IMR-90 (cell line): ENCODE results near the gene SMIM10L1. TPM values are rescaled to one million over a fixed set of nuclear protein-coding genes. Genes with fewer than 3 reads are reported as not detected.

Experiments used
- ATAC-seq: fragments of 200-7000 bp; cut with Tn5 transposase; 2 replicates; pipeline ENCODE4 v1.9.1; 2020; ENCODE audit warnings: low read depth, mild to moderate bottlenecking, moderate library complexity
- BruUV-seq: library from RNA; stranded (reverse); fragments of 400-500 nt; replicated peaks from 2 replicates; lab custom pipeline; 2021; lab: Mats Ljungman, UMichigan
- CTCF ChIA-PET: fragments of 300-600 bp; formaldehyde crosslinking; extraction: SDS; loops from one replicate; lab custom pipeline; 2021; ENCODE audit warnings: antibody characterized with exemption; lab: Yijun Ruan, JAX
- POLR2A ChIA-PET: fragments of 300-600 bp; sonication (Branson Sonifier 250); formaldehyde crosslinking; loops from one replicate; lab custom pipeline; 2022; ENCODE audit warnings: antibody characterized with exemption; ENCODE audit not compliant: unreplicated experiment; lab: Charles Lee
- DNase-seq: peaks from one replicate; pipeline ENCODE4 v3.0.0; 2013
- H2AFZ ChIP-seq: replicated peaks from 2 replicates; pipeline ENCODE3; 2013; ENCODE audit warnings: low read length, mild to moderate bottlenecking; ENCODE audit not compliant: poor library complexity
- H2AK5ac ChIP-seq: 2 replicates; pipeline ENCODE4 v1.6.1; 2013; ENCODE audit warnings: low read depth, low read length, inconsistent platforms
- H2AK9ac ChIP-seq: replicated peaks from 2 replicates; pipeline ENCODE3; 2013; ENCODE audit warnings: mild to moderate bottlenecking, low read depth, low read length, moderate library complexity; ENCODE audit not compliant: poor library complexity
- H2BK120ac ChIP-seq: 2 replicates; pipeline ENCODE4 v1.6.1; 2013; ENCODE audit warnings: low read depth, low read length, inconsistent platforms
- H2BK15ac ChIP-seq: 3 replicates; pipeline ENCODE4 v1.6.1; 2013; ENCODE audit warnings: low read depth, low read length, inconsistent platforms
- H2BK20ac ChIP-seq: 2 replicates; pipeline ENCODE4 v1.6.1; 2013; ENCODE audit warnings: low read depth, mild to moderate bottlenecking, inconsistent platforms, low read length, moderate library complexity
- H2BK5ac ChIP-seq: 2 replicates; pipeline ENCODE4 v1.6.1; 2013; ENCODE audit warnings: mild to moderate bottlenecking, low read depth, low read length, inconsistent platforms; ENCODE audit not compliant: poor library complexity, severe bottlenecking
- H3K14ac ChIP-seq: replicated peaks from 2 replicates; pipeline ENCODE4 v1.6.1; 2013; ENCODE audit warnings: low read depth, low read length, inconsistent platforms
- H3K18ac ChIP-seq: 2 replicates; pipeline ENCODE4 v1.6.1; 2013; ENCODE audit warnings: low read depth, low read length, control low read depth
- H3K23ac ChIP-seq: 2 replicates; pipeline ENCODE4 v1.6.1; 2013; ENCODE audit warnings: low read depth, low read length, inconsistent platforms
- H3K27ac ChIP-seq: 2 replicates; pipeline ENCODE4 v1.5.1; 2013; ENCODE audit warnings: mild to moderate bottlenecking, control low read depth, low read length; ENCODE audit not compliant: insufficient read depth
- H3K27me3 ChIP-seq: 2 replicates; pipeline ENCODE4 v1.6.1; 2013; ENCODE audit warnings: low read length; ENCODE audit not compliant: control insufficient read depth, insufficient read depth
- H3K36me3 ChIP-seq: 2 replicates; pipeline ENCODE4 v1.6.1; 2013; ENCODE audit warnings: low read length, mixed read lengths; ENCODE audit not compliant: control insufficient read depth, insufficient read depth
- H3K4ac ChIP-seq: 2 replicates; pipeline ENCODE4 v1.6.1; 2013; ENCODE audit warnings: low read depth, low read length, inconsistent platforms
- H3K4me1 ChIP-seq: 2 replicates; pipeline ENCODE4 v1.6.1; 2013; ENCODE audit warnings: low read length, mixed read lengths; ENCODE audit not compliant: control insufficient read depth, insufficient read depth
- H3K4me2 ChIP-seq: 2 replicates; pipeline ENCODE4 v1.6.1; 2013; ENCODE audit warnings: low read depth, mild to moderate bottlenecking, control low read depth, low read length, moderate library complexity
- H3K4me3 ChIP-seq: 2 replicates; pipeline ENCODE4 v1.5.1; 2013; ENCODE audit warnings: low read depth, mild to moderate bottlenecking, control low read depth, low read length, moderate library complexity; ENCODE audit not compliant: insufficient read depth
- H3K56ac ChIP-seq: 2 replicates; pipeline ENCODE4 v1.6.1; 2013; ENCODE audit warnings: low read length, inconsistent platforms; ENCODE audit not compliant: insufficient read depth; ENCODE audit errors: extremely low read depth
- H3K79me1 ChIP-seq, 2 experiments: 2 replicates each; pipeline ENCODE4 v1.6.1; 2013; ENCODE audit warnings: low read length in 2 of 2, inconsistent platforms in 1 of 2, low read depth in 1 of 2
- H3K9ac ChIP-seq: 2 replicates; pipeline ENCODE4 v1.6.1; 2013; ENCODE audit warnings: low read depth, low read length, control low read depth
- H3K9me1 ChIP-seq: 2 replicates; pipeline ENCODE4 v1.6.1; 2013; ENCODE audit warnings: low read length, inconsistent platforms; ENCODE audit not compliant: insufficient read depth
- H3K9me3 ChIP-seq: 2 replicates; pipeline ENCODE4 v1.6.1; 2013; ENCODE audit warnings: low read length; ENCODE audit not compliant: control insufficient read depth, insufficient read depth
- H4K20me1 ChIP-seq: 2 replicates; pipeline ENCODE4 v1.6.1; 2013; ENCODE audit warnings: low read length, inconsistent platforms; ENCODE audit not compliant: insufficient read depth
- H4K5ac ChIP-seq: 2 replicates; pipeline ENCODE4 v1.6.1; 2013; ENCODE audit warnings: mild to moderate bottlenecking, low read depth, low read length, control low read depth
- H4K8ac ChIP-seq, 2 experiments: 2 replicates each; pipeline ENCODE4 v1.6.1; 2013; ENCODE audit warnings: low read depth in 2 of 2, low read length in 2 of 2, control low read depth in 1 of 2, inconsistent platforms in 1 of 2
- H4K91ac ChIP-seq: 2 replicates; pipeline ENCODE4 v1.6.1; 2013; ENCODE audit warnings: low read depth, low read length, inconsistent platforms; ENCODE audit not compliant: insufficient read depth
- CEBPB ChIP-seq: IDR thresholded peaks from 2 replicates; pipeline ENCODE4 v1.6.1; 2012; ENCODE audit warnings: low read depth, low read length, improper control_type of control experiment
- FOS ChIP-seq: fragments of 150-350 bp; IDR thresholded peaks from 2 replicates; pipeline ENCODE4 v1.6.1; 2016; ENCODE audit warnings: low read depth, low read length
- MAFK ChIP-seq: IDR thresholded peaks from 2 replicates; pipeline ENCODE4 v1.6.1; 2012; ENCODE audit warnings: low read depth, low read length, improper control_type of control experiment
- MAZ ChIP-seq: IDR thresholded peaks from 2 replicates; pipeline ENCODE4 v1.6.1; 2012; ENCODE audit warnings: low read depth, mild to moderate bottlenecking, low read length, improper control_type of control experiment, moderate library complexity, borderline replicate concordance
- NFE2L2 ChIP-seq: fragments of 150-350 bp; IDR thresholded peaks from 2 replicates; pipeline ENCODE4 v1.6.1; 2016; ENCODE audit warnings: low read depth, mild to moderate bottlenecking, low read length
- POLR2A ChIP-seq: IDR thresholded peaks from 2 replicates; pipeline ENCODE4 v1.6.1; 2012; ENCODE audit warnings: mild to moderate bottlenecking, low read depth, low read length
- RCOR1 ChIP-seq: IDR thresholded peaks from 2 replicates; pipeline ENCODE4 v1.6.1; 2012; ENCODE audit warnings: mild to moderate bottlenecking, low read length, improper control_type of control experiment; ENCODE audit not compliant: insufficient replicate concordance
- SMC3 ChIP-seq: fragments of 150-350 bp; IDR thresholded peaks from 2 replicates; pipeline ENCODE4 v1.6.1; 2016; ENCODE audit warnings: low read depth, mild to moderate bottlenecking, antibody characterized with exemption, low read length, moderate library complexity
- WGBS, 2 experiments: methylation state at CpG; one replicate each; pipeline versions ENCODE4 v1.1.5 to v1.1.7; 2013; ENCODE audit warnings: missing lambda C conversion rate in 2 of 2; ENCODE audit not compliant: insufficient read length in 1 of 2; ENCODE audit errors: extremely low coverage in 2 of 2; 5-methylcytosine and 5-hydroxymethylcytosine counted together
- dilution Hi-C: fragments of 300-500 bp; cut with HindIII; formaldehyde crosslinking; loops from one replicate; pipeline ENCODE4 v1.14.3; 2018; ENCODE audit warnings: low sequenced_read_pairs; ENCODE audit not compliant: unreplicated experiment
- in situ Hi-C: fragments of 300-500 bp; cut with MboI; formaldehyde crosslinking; loops from 3 replicates; pipeline ENCODE4 v1.14.3; 2019; ENCODE audit warnings: low sequenced_read_pairs, inconsistent platforms, mixed read lengths
- intact Hi-C: fragments of 100-400 bp; cut with micrococcal nuclease; formaldehyde crosslinking; loops from 2 replicates; pipeline ENCODE4 v1.10.0; 2022
- polyA plus RNA-seq, 3 experiments: library from polyadenylated mRNA; depleted of rRNA; stranded (reverse); fragments of >200 nt; gene quantifications; 2 replicates each; pipeline ENCODE4 v1.2.3, GENCODE V29; 2012; ENCODE audit warnings: low replicate concordance in 1 of 3
- total RNA-seq: library from RNA; depleted of rRNA; stranded (reverse); fragments of >200 nt; gene quantifications from 2 replicates; pipeline ENCODE4 v1.2.3, GENCODE V29; 2012
- TF ChIP-seq, protein P1 (sequence below): fragments of 150-350 bp; IDR thresholded peaks from 2 replicates; pipeline ENCODE4 v1.6.1; 2017; ENCODE audit warnings: mild to moderate bottlenecking, antibody characterized with exemption, low read length, low read depth
- TF ChIP-seq, protein P2 (sequence below): conservative IDR thresholded peaks from 2 replicates; pipeline ENCODE4 v1.5.1; 2012; ENCODE audit warnings: mild to moderate bottlenecking, low read depth, low read length, improper control_type of control experiment

Gene SMIM10L1
- total and polyA plus RNA-seq, 2 of the 4 experiments (the other 2 are of a cell fraction) = 2.7 to 4.5 TPM

DNA sequence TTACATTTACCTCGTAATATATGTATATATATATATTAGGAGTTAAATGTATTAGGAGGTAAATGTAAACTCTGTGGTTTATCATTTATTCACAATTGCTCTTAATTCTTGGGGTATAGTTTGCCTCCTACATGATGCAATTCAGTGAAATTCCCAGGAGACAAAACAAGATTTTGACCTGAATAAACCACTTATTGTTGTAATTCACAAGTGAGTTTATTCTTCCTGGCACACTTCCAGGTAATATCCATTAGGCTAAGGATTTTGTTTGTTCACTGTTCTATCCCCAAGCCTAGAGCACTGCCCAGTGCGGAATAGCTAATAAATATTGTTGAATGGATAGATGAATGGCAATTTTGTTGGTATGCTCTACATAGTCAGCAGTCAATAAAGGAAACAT, 3.0 kb downstream of the SMIM10L1 start:
- no peak for ATAC-seq
- peaks cover 2% of the 10 kb centered on the region for H3K36me3 ChIP-seq
- dilution Hi-C loops = no loop called here

More for the DNA sequence above, 3.0 kb downstream of the SMIM10L1 start:
- no peaks in the 10 kb centered on the region for H3K27me3 ChIP-seq
- no peak overlapping the region for H2BK20ac ChIP-seq
- H4K8ac ChIP-seq = no peak overlapping the region
- no peak overlapping the region for H2AFZ ChIP-seq
- no peak overlapping the region for H4K91ac ChIP-seq
- H3K4ac ChIP-seq = no peak overlapping the region
- peaks cover 5% of the 10 kb centered on the region; the same call in 1 of the 2 replicates for H3K9me1 ChIP-seq
- H3K18ac ChIP-seq = no peak overlapping the region
- H3K9me3 ChIP-seq = no peaks in the 10 kb centered on the region
- H3K79me1 ChIP-seq = peaks cover 15 to 57% of the 10 kb centered on the region in 2 experiments
- H2BK120ac ChIP-seq = no peak overlapping the region
- H4K20me1 ChIP-seq = no peaks in the 10 kb centered on the region; the same call in 1 of the 2 replicates
- H2AK5ac ChIP-seq = no peak overlapping the region
- TF ChIP-seq RCOR1 (no peak), SMC3 (no peak), FOS (no peak), CEBPB (no peak), MAZ (no peak), MAFK (no peak), NFE2L2 (no peak), POLR2A (no peak)
- TF ChIP-seq, protein P1, sequence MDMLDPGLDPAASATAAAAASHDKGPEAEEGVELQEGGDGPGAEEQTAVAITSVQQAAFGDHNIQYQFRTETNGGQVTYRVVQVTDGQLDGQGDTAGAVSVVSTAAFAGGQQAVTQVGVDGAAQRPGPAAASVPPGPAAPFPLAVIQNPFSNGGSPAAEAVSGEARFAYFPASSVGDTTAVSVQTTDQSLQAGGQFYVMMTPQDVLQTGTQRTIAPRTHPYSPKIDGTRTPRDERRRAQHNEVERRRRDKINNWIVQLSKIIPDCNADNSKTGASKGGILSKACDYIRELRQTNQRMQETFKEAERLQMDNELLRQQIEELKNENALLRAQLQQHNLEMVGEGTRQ = no peak
- TF ChIP-seq, protein P2, sequence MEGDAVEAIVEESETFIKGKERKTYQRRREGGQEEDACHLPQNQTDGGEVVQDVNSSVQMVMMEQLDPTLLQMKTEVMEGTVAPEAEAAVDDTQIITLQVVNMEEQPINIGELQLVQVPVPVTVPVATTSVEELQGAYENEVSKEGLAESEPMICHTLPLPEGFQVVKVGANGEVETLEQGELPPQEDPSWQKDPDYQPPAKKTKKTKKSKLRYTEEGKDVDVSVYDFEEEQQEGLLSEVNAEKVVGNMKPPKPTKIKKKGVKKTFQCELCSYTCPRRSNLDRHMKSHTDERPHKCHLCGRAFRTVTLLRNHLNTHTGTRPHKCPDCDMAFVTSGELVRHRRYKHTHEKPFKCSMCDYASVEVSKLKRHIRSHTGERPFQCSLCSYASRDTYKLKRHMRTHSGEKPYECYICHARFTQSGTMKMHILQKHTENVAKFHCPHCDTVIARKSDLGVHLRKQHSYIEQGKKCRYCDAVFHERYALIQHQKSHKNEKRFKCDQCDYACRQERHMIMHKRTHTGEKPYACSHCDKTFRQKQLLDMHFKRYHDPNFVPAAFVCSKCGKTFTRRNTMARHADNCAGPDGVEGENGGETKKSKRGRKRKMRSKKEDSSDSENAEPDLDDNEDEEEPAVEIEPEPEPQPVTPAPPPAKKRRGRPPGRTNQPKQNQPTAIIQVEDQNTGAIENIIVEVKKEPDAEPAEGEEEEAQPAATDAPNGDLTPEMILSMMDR = no peak
- H2AK9ac ChIP-seq = no peak overlapping the region
- intact Hi-C loops (loop anchor here (10.0 kb wide), 1 partner anchor 339 kb away; no protein-coding TSS in a partner anchor), in situ Hi-C loops (no loop called here)
- H3K4me2 ChIP-seq = no peak overlapping the region
- H2BK15ac ChIP-seq = no peak overlapping the region
- H3K9ac ChIP-seq = no peak overlapping the region
- H3K4me3 ChIP-seq = no peak overlapping the region
- H3K23ac ChIP-seq = no peak overlapping the region
- no CpG with 5 or more reads among the region's 2 CpGs for WGBS, 2 experiments
- BruUV-seq = no TSS peak
- H2BK5ac ChIP-seq = no peak overlapping the region
- H4K5ac ChIP-seq = no peak overlapping the region
- H3K56ac ChIP-seq = no peak overlapping the region
- CTCF ChIA-PET = no interaction called here
- POLR2A ChIA-PET = no interaction called here
- H3K4me1 ChIP-seq = no peaks in the 10 kb centered on the region
- H3K14ac ChIP-seq = no peak overlapping the region
- DNase-seq = peak; percentile 4
- H3K27ac ChIP-seq = no peak overlapping the region
